Parathyroid adenoma (tissue), 2 donors: Measurements from ENCODE around the gene KRT79.

ENCODE experiments used
- H2AFZ ChIP-seq: fragments of 300-600 bp; sonication (generic); one replicate; pipeline ENCODE4 v1.7.0; 2017; ENCODE audit warnings: antibody characterized with exemption, mild to moderate bottlenecking
- H3K27ac ChIP-seq: fragments of 300-600 bp; sonication (generic); one replicate; pipeline ENCODE4 v1.7.0; 2017
- H3K27me3 ChIP-seq: fragments of 300-600 bp; sonication (generic); one replicate; pipeline ENCODE4 v1.7.0; 2017; ENCODE audit warnings: low read length; ENCODE audit not compliant: control insufficient read depth, insufficient read depth
- H3K36me3 ChIP-seq: fragments of 300-600 bp; sonication (generic); one replicate; pipeline ENCODE4 v1.7.0; 2017; ENCODE audit warnings: low read length; ENCODE audit not compliant: control insufficient read depth, insufficient read depth
- H3K4me1 ChIP-seq: fragments of 300-600 bp; sonication (generic); one replicate; pipeline ENCODE4 v1.7.0; 2017; ENCODE audit warnings: control low read depth
- H3K4me2 ChIP-seq: fragments of 300-600 bp; sonication (generic); one replicate; pipeline ENCODE4 v1.7.0; 2017; ENCODE audit warnings: low read length
- H3K4me3 ChIP-seq: fragments of 300-600 bp; sonication (generic); one replicate; pipeline ENCODE4 v1.7.0; 2017; ENCODE audit warnings: low read depth, low read length
- H3K79me2 ChIP-seq: fragments of 300-600 bp; sonication (generic); one replicate; pipeline ENCODE4 v1.7.0; 2017; ENCODE audit warnings: control low read depth
- H3K9ac ChIP-seq: fragments of 300-600 bp; sonication (generic); one replicate; pipeline ENCODE4 v1.7.0; 2017; ENCODE audit warnings: mild to moderate bottlenecking
- H3K9me3 ChIP-seq: fragments of 300-600 bp; sonication (generic); one replicate; pipeline ENCODE4 v1.7.0; 2017; ENCODE audit warnings: low read length; ENCODE audit not compliant: control insufficient read depth
- TF ChIP-seq, protein P1 (sequence below): fragments of 300-600 bp; sonication (generic); IDR thresholded peaks from one replicate; pipeline ENCODE4 v1.7.0; 2017; ENCODE audit warnings: antibody characterized with exemption, mild to moderate bottlenecking
- donor health status: primary hyperparathyroidism.

KRT79 gene

GRCh38 chr12:52838609-52839435 lies 4.7 kb upstream of the KRT79 start:
- TF ChIP-seq, protein P1, sequence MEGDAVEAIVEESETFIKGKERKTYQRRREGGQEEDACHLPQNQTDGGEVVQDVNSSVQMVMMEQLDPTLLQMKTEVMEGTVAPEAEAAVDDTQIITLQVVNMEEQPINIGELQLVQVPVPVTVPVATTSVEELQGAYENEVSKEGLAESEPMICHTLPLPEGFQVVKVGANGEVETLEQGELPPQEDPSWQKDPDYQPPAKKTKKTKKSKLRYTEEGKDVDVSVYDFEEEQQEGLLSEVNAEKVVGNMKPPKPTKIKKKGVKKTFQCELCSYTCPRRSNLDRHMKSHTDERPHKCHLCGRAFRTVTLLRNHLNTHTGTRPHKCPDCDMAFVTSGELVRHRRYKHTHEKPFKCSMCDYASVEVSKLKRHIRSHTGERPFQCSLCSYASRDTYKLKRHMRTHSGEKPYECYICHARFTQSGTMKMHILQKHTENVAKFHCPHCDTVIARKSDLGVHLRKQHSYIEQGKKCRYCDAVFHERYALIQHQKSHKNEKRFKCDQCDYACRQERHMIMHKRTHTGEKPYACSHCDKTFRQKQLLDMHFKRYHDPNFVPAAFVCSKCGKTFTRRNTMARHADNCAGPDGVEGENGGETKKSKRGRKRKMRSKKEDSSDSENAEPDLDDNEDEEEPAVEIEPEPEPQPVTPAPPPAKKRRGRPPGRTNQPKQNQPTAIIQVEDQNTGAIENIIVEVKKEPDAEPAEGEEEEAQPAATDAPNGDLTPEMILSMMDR: no peak
- H3K36me3 ChIP-seq: no peaks in the 10 kb centered on the region
- no peak overlapping the region for H3K4me3 ChIP-seq
- H3K9me3 ChIP-seq: no peaks in the 10 kb centered on the region
- H3K9ac ChIP-seq: no peak overlapping the region
- no peak overlapping the region for H2AFZ ChIP-seq
- no peak overlapping the region for H3K27ac ChIP-seq
- no peaks in the 10 kb centered on the region for H3K79me2 ChIP-seq
- no peak overlapping the region for H3K4me2 ChIP-seq
- no peaks in the 10 kb centered on the region for H3K27me3 ChIP-seq
- no peaks in the 10 kb centered on the region for H3K4me1 ChIP-seq

DNA sequence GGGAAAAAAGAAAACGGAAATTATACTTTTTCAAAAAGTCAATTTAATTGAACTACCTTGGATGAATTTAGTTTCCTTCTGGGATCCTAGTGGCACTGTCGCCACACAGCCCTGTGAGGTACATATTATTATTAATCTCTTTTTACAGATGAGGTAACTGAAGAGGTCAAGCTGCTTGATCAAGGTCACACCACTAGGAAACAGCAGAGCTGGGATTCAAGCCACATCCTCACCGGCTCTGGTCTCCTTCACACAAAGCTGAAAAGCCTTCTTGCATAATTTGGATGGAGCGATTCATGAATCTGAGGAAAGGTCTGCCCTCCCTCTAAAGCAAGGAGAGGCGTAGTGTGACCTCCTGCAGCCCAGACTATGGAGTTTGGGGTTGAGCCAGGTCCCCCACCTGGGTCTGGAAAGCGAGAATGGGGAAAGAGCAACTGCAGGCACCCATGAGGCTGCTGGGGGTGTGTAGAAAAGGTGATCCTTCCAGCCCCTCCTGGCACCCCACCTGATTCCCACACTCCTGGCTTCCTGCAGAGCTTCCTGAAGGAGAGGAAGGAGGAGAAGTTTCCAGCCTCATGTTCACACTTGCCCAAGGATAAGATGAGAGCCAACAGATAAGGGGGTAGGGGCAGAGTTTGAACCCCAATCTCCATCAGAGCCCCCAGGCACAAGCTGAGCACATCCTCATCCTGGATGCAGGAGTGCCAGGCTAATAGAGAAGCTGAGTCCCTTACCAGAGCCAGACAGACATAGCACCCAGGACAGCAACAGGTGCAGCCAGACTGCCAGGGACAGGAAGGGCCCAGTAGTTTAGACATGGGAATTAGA lies 3.9 kb upstream of the KRT79 start:
- Histone ChIP-seq H3K9me3 (no peaks in the 10 kb centered on the region), H3K27me3 (no peaks in the 10 kb centered on the region), H3K4me2 (no peak overlapping the region), H3K79me2 (no peaks in the 10 kb centered on the region), H3K4me1 (no peaks in the 10 kb centered on the region), H2AFZ (no peak overlapping the region), H3K36me3 (no peaks in the 10 kb centered on the region), H3K27ac (no peak overlapping the region), H3K4me3 (no peak overlapping the region), H3K9ac (no peak overlapping the region)
- TF ChIP-seq, protein P1: no peak

DNA sequence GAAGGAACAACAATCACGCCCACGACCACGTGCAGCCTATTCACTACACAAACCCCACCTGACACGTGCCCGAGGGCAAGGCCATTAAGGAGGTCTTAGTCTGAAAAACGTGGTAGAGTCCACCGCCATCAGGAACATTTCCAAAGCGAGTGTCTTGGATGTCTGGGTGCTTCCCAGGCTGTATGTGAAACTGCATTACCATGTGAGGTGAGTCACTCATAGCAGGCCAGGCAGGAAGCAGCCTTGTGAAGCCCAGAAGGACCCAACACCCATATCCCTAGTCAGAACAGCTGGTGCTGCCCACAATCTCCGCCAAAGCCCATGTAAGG lies 3.3 kb upstream of the KRT79 start:
- Histone ChIP-seq H3K9ac (no peak overlapping the region), H3K27ac (no peak overlapping the region), H3K4me1 (no peaks in the 10 kb centered on the region), H3K4me3 (no peak overlapping the region), H3K27me3 (no peaks in the 10 kb centered on the region), H3K4me2 (no peak overlapping the region), H3K9me3 (no peaks in the 10 kb centered on the region), H3K79me2 (no peaks in the 10 kb centered on the region), H3K36me3 (no peaks in the 10 kb centered on the region), H2AFZ (no peak overlapping the region)
- TF ChIP-seq, protein P1: no peak

GRCh38 chr12:52836491-52837412 lies 2.6 kb upstream of the KRT79 start:
- no peak overlapping the region for H3K9ac ChIP-seq
- H3K4me3 ChIP-seq: no peak overlapping the region
- no peaks in the 10 kb centered on the region for H3K27me3 ChIP-seq
- H3K79me2 ChIP-seq: no peaks in the 10 kb centered on the region
- H3K9me3 ChIP-seq: no peaks in the 10 kb centered on the region
- TF ChIP-seq, protein P1: no peak
- H3K27ac ChIP-seq: no peak overlapping the region
- H3K4me2 ChIP-seq: no peak overlapping the region
- H3K36me3 ChIP-seq: no peaks in the 10 kb centered on the region
- H2AFZ ChIP-seq: no peak overlapping the region
- H3K4me1 ChIP-seq: no peaks in the 10 kb centered on the region
